HL-60 (cell line): ENCODE measurements around the gene REXO4.
A peak's percentile ranks its signal among the peaks of the same experiment; 100 is the strongest.

Source experiments
- DNase-seq, 2 experiments: peaks; one replicate each; pipeline ENCODE4 v3.0.0-alpha.2; 2010 to 2020; ENCODE audit warnings: low read depth in 1 of 2, low spot score in 1 of 2
- H3K27ac ChIP-seq: fragments of 250-450 bp; sonication (Bioruptor Pico); replicated peaks from 2 replicates; pipeline ENCODE4 v1.5.1; 2020; ENCODE audit warnings: mild to moderate bottlenecking, moderate library complexity
- H3K27me3 ChIP-seq: fragments of 250-450 bp; sonication (Bioruptor Pico); 2 replicates; pipeline ENCODE4 v1.5.1; 2021; ENCODE audit warnings: mild to moderate bottlenecking, moderate library complexity; ENCODE audit not compliant: insufficient read depth, poor library complexity, severe bottlenecking
- H3K4me3 ChIP-seq: replicated peaks from 2 replicates; pipeline ENCODE4 v1.5.1; 2011; ENCODE audit warnings: mild to moderate bottlenecking, control low read depth, low read length; ENCODE audit not compliant: insufficient read depth
- CTCF ChIP-seq: IDR thresholded peaks from one replicate; pipeline ENCODE4 v1.5.1; 2011; ENCODE audit warnings: low read length, control low read depth, inconsistent platforms; ENCODE audit not compliant: insufficient read depth
- GABPA ChIP-seq: IDR thresholded peaks from 2 replicates; pipeline ENCODE4 v1.6.1; 2012; ENCODE audit warnings: low read depth
- POLR2AphosphoS5 ChIP-seq: IDR thresholded peaks from 2 replicates; pipeline ENCODE4 v1.6.1; 2012; ENCODE audit warnings: low read depth
- SPI1 ChIP-seq: IDR thresholded peaks from 2 replicates; pipeline ENCODE4 v1.6.1; 2012; ENCODE audit warnings: low read depth, mild to moderate bottlenecking, borderline replicate concordance
- TF ChIP-seq, protein P1 (sequence below): IDR thresholded peaks from 2 replicates; pipeline ENCODE4 v1.6.1; 2012; ENCODE audit warnings: low read depth; ENCODE audit not compliant: insufficient replicate concordance

REXO4 gene

GRCh38 chr9:133460405-133461175 is 42.8 kb upstream of the REXO4 start:
- Histone ChIP-seq H3K27me3 (peaks cover 16% of the 10 kb centered on the region), H3K27ac (no peak overlapping the region), H3K4me3 (peak overlapping the region; percentile 63)
- no peak for DNase-seq
- TF ChIP-seq SPI1 (no peak), CTCF (no peak), GABPA (no peak), POLR2AphosphoS5 (no peak)
- TF ChIP-seq, protein P1, sequence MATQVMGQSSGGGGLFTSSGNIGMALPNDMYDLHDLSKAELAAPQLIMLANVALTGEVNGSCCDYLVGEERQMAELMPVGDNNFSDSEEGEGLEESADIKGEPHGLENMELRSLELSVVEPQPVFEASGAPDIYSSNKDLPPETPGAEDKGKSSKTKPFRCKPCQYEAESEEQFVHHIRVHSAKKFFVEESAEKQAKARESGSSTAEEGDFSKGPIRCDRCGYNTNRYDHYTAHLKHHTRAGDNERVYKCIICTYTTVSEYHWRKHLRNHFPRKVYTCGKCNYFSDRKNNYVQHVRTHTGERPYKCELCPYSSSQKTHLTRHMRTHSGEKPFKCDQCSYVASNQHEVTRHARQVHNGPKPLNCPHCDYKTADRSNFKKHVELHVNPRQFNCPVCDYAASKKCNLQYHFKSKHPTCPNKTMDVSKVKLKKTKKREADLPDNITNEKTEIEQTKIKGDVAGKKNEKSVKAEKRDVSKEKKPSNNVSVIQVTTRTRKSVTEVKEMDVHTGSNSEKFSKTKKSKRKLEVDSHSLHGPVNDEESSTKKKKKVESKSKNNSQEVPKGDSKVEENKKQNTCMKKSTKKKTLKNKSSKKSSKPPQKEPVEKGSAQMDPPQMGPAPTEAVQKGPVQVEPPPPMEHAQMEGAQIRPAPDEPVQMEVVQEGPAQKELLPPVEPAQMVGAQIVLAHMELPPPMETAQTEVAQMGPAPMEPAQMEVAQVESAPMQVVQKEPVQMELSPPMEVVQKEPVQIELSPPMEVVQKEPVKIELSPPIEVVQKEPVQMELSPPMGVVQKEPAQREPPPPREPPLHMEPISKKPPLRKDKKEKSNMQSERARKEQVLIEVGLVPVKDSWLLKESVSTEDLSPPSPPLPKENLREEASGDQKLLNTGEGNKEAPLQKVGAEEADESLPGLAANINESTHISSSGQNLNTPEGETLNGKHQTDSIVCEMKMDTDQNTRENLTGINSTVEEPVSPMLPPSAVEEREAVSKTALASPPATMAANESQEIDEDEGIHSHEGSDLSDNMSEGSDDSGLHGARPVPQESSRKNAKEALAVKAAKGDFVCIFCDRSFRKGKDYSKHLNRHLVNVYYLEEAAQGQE: no peak

- TF ChIP-seq SPI1 (no peak), POLR2AphosphoS5 (no peak), CTCF (no peak), GABPA (no peak)
- TF ChIP-seq, protein P1: no peak
- Histone ChIP-seq H3K27ac (0 out of 2 replicates have a peak within 1 kb of the TSS, but pooled peaks have one; percentile 31), H3K4me3 (peak within 1 kb of the TSS; percentile 63), H3K27me3 (peaks cover 16% of the 10 kb centered on the region)
- DNase-seq: peak; percentile 76 to 80
These were observed 41.9 kb upstream of the REXO4 start, which contains the start of gene CACFD1 for GRCh38 chr9:133459476-133460404. Gene CACFD1 (plus strand): TSS chr9:133459978. CDS start chr9:133460067, 89 bp downstream.

DNA sequence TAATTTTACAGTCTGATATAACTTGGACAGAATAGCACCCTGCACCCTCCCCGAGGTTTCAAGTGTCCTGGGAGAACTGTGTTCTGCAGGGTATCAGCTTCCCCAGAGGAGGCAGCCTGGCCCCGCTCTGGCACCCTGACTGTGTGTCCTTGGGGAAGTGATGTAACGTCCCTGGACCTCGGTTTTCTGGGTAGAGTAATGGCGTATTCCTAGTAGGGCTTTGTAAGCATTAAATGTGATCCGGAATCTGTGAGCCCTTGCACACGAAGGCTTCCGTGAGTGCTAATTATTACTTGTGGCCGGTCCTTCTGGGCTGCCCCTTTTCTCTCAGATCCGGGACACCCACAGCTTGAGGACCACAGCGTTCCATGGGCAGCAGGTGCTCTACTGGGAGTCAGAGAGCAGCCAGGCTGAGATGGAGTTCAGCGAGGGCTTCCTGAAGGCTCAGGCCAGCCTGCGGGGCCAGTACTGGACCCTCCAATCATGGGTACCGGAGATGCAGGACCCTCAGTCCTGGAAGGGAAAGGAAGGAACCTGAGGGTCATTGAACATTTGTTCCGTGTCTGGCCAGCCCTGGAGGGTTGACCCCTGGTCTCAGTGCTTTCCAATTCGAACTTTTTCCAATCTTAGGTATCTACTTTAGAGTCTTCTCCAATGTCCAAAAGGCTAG is 41.0 kb upstream of the REXO4 start:
- peak in 1 of 2 experiments; percentile 52 for DNase-seq
- Histone ChIP-seq H3K27ac (no peak overlapping the region), H3K4me3 (no peak overlapping the region; the same call in 1 of the 2 replicates), H3K27me3 (peaks cover 16% of the 10 kb centered on the region)
- TF ChIP-seq GABPA (no peak), SPI1 (no peak), POLR2AphosphoS5 (no peak), CTCF (no peak)
- TF ChIP-seq, protein P1: no peak
